ENCODE results near the gene EIF4G1. TPM values are rescaled to one million over a fixed set of nuclear protein-coding genes. Genes with fewer than 3 reads are reported as not detected.

EIF4G1 gene
- total RNA-seq, 2 donors from 2014 or later = 263 to 524 TPM

GRCh38 chr3:184353546-184353941 is 39.1 kb downstream of the EIF4G1 start:
- H3K4me1 ChIP-seq = no peaks in the 10 kb centered on the region
- H3K27ac ChIP-seq = no peak overlapping the region
- H3K27me3 ChIP-seq = no peaks in the 10 kb centered on the region
- no peaks in the 10 kb centered on the region for H3K9me3 ChIP-seq
- no peak for DNase-seq
- TF ChIP-seq, protein P1, sequence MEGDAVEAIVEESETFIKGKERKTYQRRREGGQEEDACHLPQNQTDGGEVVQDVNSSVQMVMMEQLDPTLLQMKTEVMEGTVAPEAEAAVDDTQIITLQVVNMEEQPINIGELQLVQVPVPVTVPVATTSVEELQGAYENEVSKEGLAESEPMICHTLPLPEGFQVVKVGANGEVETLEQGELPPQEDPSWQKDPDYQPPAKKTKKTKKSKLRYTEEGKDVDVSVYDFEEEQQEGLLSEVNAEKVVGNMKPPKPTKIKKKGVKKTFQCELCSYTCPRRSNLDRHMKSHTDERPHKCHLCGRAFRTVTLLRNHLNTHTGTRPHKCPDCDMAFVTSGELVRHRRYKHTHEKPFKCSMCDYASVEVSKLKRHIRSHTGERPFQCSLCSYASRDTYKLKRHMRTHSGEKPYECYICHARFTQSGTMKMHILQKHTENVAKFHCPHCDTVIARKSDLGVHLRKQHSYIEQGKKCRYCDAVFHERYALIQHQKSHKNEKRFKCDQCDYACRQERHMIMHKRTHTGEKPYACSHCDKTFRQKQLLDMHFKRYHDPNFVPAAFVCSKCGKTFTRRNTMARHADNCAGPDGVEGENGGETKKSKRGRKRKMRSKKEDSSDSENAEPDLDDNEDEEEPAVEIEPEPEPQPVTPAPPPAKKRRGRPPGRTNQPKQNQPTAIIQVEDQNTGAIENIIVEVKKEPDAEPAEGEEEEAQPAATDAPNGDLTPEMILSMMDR (IDR thresholded peaks at IDR 0.05) = no peak
- no peak overlapping the region for H3K4me3 ChIP-seq
- intact Hi-C loops (cut with DNase I) = no loop called here
- H3K9ac ChIP-seq (ENCODE audit: low read depth in 2 of 2, low read length in 2 of 2) = no peak overlapping the region
- no peaks in the 10 kb centered on the region for H3K36me3 ChIP-seq

- H3K27ac ChIP-seq = no peak overlapping the region
- no peaks in the 10 kb centered on the region for H3K4me1 ChIP-seq
- no peak overlapping the region for H3K4me3 ChIP-seq
- DNase-seq = peak; percentile 65
- TF ChIP-seq, protein P1 (IDR thresholded peaks at IDR 0.05) = peak; percentile 60
- intact Hi-C loops (cut with DNase I) = no loop called here
- no peaks in the 10 kb centered on the region for H3K9me3 ChIP-seq
- H3K9ac ChIP-seq (ENCODE audit: low read depth in 2 of 2, low read length in 2 of 2) = no peak overlapping the region
- no peaks in the 10 kb centered on the region for H3K27me3 ChIP-seq
- no peaks in the 10 kb centered on the region for H3K36me3 ChIP-seq
These were observed 39.8 kb downstream of the EIF4G1 start for GRCh38 chr3:184354121-184354728.

- no peak for DNase-seq
These were observed 40.3 kb downstream of the EIF4G1 start for GRCh38 chr3:184354754-184355153.

DNA sequence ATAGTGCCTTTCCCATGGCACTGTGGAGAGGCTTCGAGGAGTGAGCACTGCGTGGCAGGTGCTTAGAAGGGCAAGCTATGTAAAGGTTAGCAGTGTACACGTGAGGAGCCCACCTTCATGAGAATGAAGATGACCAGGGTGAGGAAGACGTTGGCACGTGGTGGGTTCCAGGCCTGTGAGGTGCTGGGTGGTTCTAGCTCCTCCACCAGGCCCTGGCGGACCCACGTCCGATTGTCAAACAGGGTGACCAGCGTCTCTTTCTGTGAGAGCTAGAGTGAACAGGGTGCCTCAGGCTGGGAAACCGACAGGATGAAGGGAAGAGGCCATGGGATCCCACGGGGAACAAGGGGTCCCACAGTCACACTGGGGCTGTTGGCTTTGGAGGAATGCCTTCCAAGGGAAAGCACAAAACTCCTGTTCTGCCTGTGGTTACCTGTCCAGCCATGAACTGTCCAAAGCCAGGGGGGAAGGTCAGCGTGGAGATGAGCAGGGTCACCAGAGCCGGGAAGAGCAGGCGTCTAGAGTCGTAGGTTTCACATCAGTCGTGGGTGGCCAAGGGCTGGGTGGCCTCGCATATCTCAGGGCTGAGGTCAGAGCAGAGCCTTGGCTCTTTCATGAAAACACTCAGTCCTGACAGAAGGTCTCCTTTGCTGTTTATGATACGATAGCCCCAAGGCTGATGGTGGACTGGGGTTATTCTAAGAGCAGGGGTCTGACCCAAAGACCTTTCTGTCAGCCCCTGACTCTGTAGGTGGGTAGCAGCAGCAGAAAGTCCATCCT is 41.0 kb downstream of the EIF4G1 start:
- Histone ChIP-seq H3K9me3 (no peaks in the 10 kb centered on the region), H3K27me3 (no peaks in the 10 kb centered on the region), H3K36me3 (no peaks in the 10 kb centered on the region), H3K4me1 (no peaks in the 10 kb centered on the region), H3K4me3 (no peak overlapping the region), H3K9ac (ENCODE audit: low read depth in 2 of 2, low read length in 2 of 2) (no peak overlapping the region), H3K27ac (no peak overlapping the region)
- TF ChIP-seq, protein P1 (IDR thresholded peaks at IDR 0.05) = no peak
- no peak for DNase-seq
- intact Hi-C loops (cut with DNase I) = no loop called here

More at GRCh38 chr3:184354754-184355153, 40.3 kb downstream of the EIF4G1 start:
- no peak overlapping the region for H3K9ac ChIP-seq (ENCODE audit: low read depth in 2 of 2, low read length in 2 of 2)
- no peaks in the 10 kb centered on the region for H3K9me3 ChIP-seq
- H3K4me3 ChIP-seq = no peak overlapping the region
- no peaks in the 10 kb centered on the region for H3K36me3 ChIP-seq
- intact Hi-C loops (cut with DNase I) = no loop called here
- H3K27ac ChIP-seq = no peak overlapping the region
- no peaks in the 10 kb centered on the region for H3K4me1 ChIP-seq
- H3K27me3 ChIP-seq = no peaks in the 10 kb centered on the region
- TF ChIP-seq, protein P1 (IDR thresholded peaks at IDR 0.05) = no peak

DNA sequence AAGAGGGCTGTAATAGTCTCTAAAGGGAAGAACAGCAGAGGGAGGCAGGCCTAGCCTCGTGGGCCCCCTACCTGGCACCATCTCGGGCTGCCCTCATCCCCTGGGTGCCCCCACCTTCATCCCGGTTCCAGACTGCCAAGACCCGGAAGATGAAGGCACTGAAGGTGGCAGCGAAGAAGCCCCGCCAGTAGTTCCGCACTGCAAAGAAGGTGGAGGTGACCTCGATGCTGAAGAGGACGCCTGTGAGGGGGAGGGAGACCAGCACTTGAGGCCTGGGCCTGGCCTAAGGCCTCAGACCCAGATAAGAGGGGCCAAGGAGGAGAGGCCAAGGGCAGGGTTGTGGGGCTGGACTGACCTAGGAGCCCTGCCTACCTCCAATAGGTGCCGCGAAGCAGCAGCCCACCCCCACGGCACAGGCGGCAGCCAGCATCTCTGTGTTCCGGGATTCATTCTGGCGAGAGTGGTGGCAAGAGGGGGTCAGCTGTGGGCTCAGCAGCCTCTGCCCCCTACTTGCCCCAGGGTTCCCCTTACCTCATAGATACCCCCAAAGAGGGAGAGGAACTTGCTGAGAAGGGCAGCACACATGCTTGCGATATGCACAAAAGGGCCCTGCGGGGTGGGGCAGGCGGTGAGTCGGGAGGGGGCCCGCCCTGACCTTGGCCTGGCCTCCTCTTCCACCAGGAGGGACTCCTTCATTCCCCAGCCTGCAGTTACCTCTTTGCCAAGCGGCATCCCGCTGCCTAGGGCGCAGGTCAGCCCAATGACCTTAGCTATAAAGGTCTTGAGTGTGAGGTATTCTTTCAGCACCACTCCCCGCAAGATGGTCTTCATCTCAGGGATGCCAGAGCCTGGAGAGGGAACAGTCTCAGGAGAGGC is 43.1 kb downstream of the EIF4G1 start:
- H3K27me3 ChIP-seq = no peaks in the 10 kb centered on the region
- H3K27ac ChIP-seq = no peak overlapping the region
- no peaks in the 10 kb centered on the region for H3K9me3 ChIP-seq
- intact Hi-C loops (cut with DNase I) = no loop called here
- peaks cover 5% of the 10 kb centered on the region for H3K4me1 ChIP-seq
- H3K9ac ChIP-seq (ENCODE audit: low read depth in 2 of 2, low read length in 2 of 2) = no peak overlapping the region
- no peak for DNase-seq
- H3K36me3 ChIP-seq = no peaks in the 10 kb centered on the region
- no peak overlapping the region for H3K4me3 ChIP-seq
- TF ChIP-seq, protein P1 (IDR thresholded peaks at IDR 0.05) = no peak
